Measurements from ENCODE around the gene CGB7.
"Not testable (repeated sequence)": the region's sequence is repeated elsewhere in the genome, so short reads cannot be mapped to it uniquely, and the experiment has no call there.

Gene CGB7

DNA sequence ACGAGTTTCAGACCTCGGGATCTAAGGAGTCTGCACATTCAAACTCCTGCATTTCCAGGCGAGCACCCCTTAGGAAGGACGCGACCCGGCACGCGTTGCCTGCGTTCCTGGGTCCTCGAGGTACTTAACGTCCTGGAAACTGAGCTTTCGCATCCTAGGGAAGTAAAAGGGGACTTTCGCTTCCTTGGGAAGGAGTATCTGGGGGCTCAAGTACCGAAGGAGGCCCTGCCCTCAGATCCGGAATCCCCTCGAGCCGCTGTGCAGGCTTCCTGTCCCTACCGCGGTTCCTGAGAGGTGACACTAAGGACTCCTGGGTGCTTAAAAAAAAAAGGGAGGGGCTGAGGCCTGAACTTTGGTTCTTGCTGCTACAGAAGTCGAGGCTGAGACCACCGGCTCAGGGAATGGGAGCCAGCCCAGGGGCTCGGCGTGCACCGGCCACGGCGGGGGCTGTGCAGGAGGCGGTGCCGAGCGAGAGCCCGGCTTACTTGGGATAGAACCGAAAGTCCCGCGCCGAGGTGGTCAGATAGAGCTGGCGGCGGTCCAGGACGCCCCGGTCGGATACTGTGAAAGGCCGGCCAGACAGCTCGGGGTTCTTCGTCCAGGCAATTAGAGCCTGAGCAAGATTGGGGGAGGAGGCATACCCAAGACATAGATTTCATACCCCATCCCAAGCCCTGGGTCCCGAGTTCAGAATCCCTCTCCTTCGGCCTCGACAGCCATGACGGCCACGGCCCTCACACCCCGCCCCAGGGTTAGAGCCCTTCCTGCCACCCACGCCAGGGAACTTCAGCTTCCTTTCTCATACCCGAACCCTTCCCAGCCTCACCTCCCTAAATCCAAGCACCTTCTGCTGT, 38.9 kb downstream of the CGB7 start:
- H3K9ac ChIP-seq (ENCODE audit: low read depth, low read length); H3K27ac ChIP-seq (ENCODE audit: low read depth, low read length); H3K9me3 ChIP-seq (ENCODE audit: insufficient read depth, low read depth, low read length): not testable (repeated sequence)
- H3K27me3 ChIP-seq (ENCODE audit: insufficient read depth, low read length) = peaks cover 27% of the 10 kb centered on the region
- peak overlapping the region; percentile 51 for H3K4me3 ChIP-seq (ENCODE audit: low read length)
- H3K36me3 ChIP-seq (ENCODE audit: insufficient read depth, low read length) = peaks cover 27% of the 10 kb centered on the region
- WGBS = 48% methylated on average over 48 of the region's 50 CpGs
- peaks cover 10% of the 10 kb centered on the region; the same call in 1 of the 2 replicates for H3K4me1 ChIP-seq (ENCODE audit: insufficient read depth, low read length)

DNA sequence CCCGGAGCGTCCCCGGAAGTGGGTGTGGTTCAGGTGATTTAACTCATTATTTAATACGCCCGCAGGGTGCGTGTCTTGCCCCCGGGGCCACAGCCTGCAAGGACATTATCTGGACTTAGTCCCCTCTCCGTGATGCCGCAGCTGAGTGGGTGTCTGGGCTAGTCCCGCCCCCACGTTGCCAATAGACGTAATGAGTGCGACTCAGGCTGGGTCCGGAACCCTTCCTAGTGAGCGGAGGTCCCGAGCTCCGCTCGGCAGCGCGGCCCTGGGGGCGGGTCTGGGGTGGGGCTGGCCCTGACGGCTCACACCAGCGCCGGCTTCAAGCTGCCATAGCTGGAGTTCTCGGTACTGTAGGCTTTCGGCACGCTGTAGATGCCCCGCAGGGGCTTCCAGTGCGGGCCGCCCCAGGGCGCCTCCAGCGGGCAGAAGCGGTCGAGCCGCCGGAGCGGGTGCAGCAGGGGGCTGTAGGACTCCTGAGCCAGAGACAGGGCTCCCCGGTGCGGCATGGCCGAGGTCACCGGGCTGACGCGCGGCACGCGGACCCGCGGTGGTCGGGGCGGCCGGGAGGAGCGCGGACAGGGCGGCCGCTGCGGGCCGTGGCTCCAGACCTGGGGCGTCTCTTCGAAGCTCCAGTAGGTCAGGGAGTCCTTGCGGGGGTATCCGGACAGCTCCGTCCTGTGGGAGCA, 39.7 kb downstream of the CGB7 start:
- 0 out of 2 replicates have a peak overlapping the region, but pooled peaks have one; percentile 17 for H3K9ac ChIP-seq (ENCODE audit: low read depth, low read length)
- peaks cover 31% of the 10 kb centered on the region for H3K36me3 ChIP-seq (ENCODE audit: insufficient read depth, low read length)
- peaks cover 27% of the 10 kb centered on the region for H3K27me3 ChIP-seq (ENCODE audit: insufficient read depth, low read length)
- H3K27ac ChIP-seq (ENCODE audit: low read depth, low read length) = no peak overlapping the region
- H3K9me3 ChIP-seq (ENCODE audit: insufficient read depth, low read depth, low read length) = no peaks in the 10 kb centered on the region
- peaks cover 10% of the 10 kb centered on the region; the same call in 1 of the 2 replicates for H3K4me1 ChIP-seq (ENCODE audit: insufficient read depth, low read length)
- H3K4me3 ChIP-seq (ENCODE audit: low read length) = peak overlapping the region; percentile 51
- WGBS = 2% methylated on average over 59 of the region's 62 CpGs

DNA sequence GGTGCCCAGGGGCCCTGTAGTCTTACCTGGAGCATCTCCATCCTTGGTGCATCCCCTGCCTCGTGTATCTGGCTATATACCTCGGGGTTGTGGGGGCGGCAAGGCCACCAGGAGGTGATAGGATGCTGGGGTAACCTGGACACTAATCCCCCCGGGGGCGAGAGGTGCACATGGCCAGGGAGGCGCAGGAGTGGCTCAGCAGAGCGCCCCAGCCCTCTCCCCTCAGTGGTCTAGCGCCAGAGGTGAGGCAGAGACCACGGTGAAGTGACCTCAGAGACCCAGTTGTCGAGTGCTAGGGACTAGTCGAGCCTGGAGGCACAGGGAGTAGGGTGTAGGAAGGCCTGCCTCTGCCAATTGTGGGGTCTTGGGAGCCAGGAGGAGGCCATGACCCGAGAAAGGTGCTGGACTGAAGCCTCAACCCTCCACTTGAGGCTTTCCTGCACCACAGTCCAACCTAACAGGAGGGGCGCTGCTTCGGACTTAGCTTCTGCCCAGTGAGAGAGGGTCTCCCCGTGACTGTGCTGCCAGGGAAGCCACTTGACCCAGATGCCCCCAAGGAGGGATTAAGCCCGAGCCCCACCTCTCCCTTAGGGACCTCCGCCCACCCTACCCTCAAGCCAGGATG, 40.4 kb downstream of the CGB7 start, which contains the start of gene LHB:
TSS of gene LHB (minus strand) at position 51 of the 625 bp plus-strand sequence. CDS start at position 41, 10 bp downstream.
- Histone ChIP-seq H3K9me3 (ENCODE audit: insufficient read depth, low read depth, low read length) (no peaks in the 10 kb centered on the region), H3K36me3 (ENCODE audit: insufficient read depth, low read length) (peaks cover 36% of the 10 kb centered on the region), H3K9ac (ENCODE audit: low read depth, low read length) (0 out of 2 replicates have a peak within 1 kb of the TSS, but pooled peaks have one; percentile 17), H3K27me3 (ENCODE audit: insufficient read depth, low read length) (peaks cover 27% of the 10 kb centered on the region), H3K27ac (ENCODE audit: low read depth, low read length) (no peak within 1 kb of the TSS), H3K4me1 (ENCODE audit: insufficient read depth, low read length) (peaks cover 10% of the 10 kb centered on the region; the same call in 1 of the 2 replicates), H3K4me3 (ENCODE audit: low read length) (peak within 1 kb of the TSS; percentile 51)
- WGBS = 75% methylated on average over 16 of the region's 17 CpGs

DNA sequence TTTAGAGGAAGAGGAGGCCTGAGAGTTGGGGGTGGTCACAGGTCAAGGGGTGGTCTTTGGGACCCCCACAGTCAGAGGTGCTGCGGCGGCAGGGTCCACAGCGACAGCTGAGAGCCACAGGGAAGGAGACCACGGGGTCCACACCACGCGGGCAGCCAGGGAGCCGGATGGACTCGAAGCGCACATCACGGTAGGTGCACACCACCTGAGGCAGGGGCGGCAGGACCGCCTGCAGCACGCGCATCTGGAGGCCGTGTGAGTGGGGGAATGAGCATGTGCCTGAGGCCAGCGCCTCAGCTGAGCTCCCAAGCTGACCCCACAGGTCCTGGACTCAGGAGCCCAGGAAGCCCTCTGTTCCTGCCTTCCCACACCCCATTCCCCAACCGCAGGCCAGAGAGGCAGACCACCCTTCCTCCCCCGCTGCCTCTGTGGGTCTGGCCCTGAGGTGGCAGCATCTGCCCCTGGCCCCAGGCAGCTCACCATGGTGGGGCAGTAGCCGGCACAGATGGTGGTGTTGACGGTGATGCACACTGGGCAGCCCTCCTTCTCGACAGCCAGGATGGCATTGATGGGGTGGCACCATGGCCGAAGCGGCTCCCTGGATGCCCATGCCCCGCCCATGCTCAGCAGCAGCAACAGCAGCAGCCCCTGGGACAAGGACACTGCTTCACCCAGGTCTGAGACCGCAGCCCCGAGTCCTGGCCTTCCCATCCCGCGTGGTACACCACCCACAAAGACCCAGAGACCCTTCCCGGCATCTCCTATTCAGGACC, 41.3 kb downstream of the CGB7 start:
- Histone ChIP-seq H3K9me3 (ENCODE audit: insufficient read depth, low read depth, low read length) (no peaks in the 10 kb centered on the region), H3K27ac (ENCODE audit: low read depth, low read length) (no peak overlapping the region), H3K36me3 (ENCODE audit: insufficient read depth, low read length) (peaks cover 45% of the 10 kb centered on the region), H3K4me1 (ENCODE audit: insufficient read depth, low read length) (peaks cover 10% of the 10 kb centered on the region; the same call in 1 of the 2 replicates), H3K4me3 (ENCODE audit: low read length) (no peak overlapping the region), H3K27me3 (ENCODE audit: insufficient read depth, low read length) (peaks cover 27% of the 10 kb centered on the region), H3K9ac (ENCODE audit: low read depth, low read length) (no peak overlapping the region)
- 94% methylated on average over 24 of the region's 29 CpGs for WGBS

DNA sequence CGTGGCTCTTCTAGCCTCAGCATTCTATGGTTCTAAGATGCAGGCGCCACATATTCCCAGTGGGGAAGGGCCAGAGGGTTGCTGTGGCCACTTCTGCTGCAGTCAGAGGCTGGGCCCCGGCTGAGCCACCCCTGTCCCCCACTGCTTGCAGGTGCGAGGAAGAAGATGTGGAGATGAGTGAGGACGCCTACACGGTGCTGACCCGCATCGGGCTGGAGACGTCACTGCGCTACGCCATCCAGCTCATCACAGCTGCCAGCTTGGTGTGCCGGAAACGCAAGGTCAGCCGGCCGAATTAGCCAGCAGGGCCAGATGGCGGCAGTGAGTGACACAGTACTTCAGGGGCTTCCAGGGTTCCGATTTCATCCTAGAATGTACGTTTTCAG, 42.7 kb downstream of the CGB7 start:
- 93% methylated on average over 18 of the region's 18 CpGs for WGBS
- no peaks in the 10 kb centered on the region for H3K9me3 ChIP-seq (ENCODE audit: insufficient read depth, low read depth, low read length)
- peaks cover 57% of the 10 kb centered on the region for H3K36me3 ChIP-seq (ENCODE audit: insufficient read depth, low read length)
- no peak overlapping the region for H3K27ac ChIP-seq (ENCODE audit: low read depth, low read length)
- H3K4me3 ChIP-seq (ENCODE audit: low read length) = no peak overlapping the region
- H3K27me3 ChIP-seq (ENCODE audit: insufficient read depth, low read length) = peaks cover 20% of the 10 kb centered on the region
- H3K9ac ChIP-seq (ENCODE audit: low read depth, low read length) = no peak overlapping the region
- peaks cover 5% of the 10 kb centered on the region; the same call in 1 of the 2 replicates for H3K4me1 ChIP-seq (ENCODE audit: insufficient read depth, low read length)

DNA sequence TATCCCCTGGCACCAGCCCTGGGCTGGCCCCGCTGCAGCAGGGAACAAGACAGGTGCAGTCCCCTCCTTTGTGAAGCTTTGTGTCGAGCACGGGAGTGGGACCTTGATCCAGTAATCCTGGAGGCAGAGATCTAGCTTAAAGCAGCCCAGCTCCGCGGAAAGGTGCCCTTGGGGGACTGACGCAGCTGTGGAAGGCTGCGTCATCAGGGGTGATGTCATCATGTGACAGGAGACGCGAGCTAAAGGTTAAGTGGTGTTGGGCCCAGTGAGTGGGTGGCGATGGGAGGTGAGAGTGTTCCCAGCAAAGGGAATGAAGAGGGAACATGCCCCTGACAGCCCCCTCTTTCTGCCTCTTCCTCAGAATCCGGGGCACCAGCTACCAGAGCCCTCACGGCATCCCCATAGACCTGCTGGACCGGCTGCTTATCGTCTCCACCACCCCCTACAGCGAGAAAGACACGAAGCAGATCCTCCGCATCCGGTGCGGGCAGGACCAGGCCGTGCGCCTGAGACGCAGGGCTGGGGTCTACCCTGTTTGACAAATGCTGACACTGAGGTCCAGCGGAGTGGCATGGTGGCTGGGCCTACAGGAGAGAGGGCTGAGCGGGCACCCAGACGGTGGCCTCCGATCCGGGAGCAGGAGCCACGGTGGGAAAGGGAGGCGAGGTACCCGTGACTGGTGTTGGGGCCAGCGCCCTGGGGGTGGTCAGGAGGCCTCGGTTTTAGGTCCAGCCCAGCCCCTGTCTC, 43.3 kb downstream of the CGB7 start:
- no peak overlapping the region for H3K27ac ChIP-seq (ENCODE audit: low read depth, low read length)
- peaks cover 62% of the 10 kb centered on the region for H3K36me3 ChIP-seq (ENCODE audit: insufficient read depth, low read length)
- peaks cover 5% of the 10 kb centered on the region; the same call in 1 of the 2 replicates for H3K4me1 ChIP-seq (ENCODE audit: insufficient read depth, low read length)
- H3K4me3 ChIP-seq (ENCODE audit: low read length) = no peak overlapping the region
- no peak overlapping the region for H3K9ac ChIP-seq (ENCODE audit: low read depth, low read length)
- H3K27me3 ChIP-seq (ENCODE audit: insufficient read depth, low read length) = peaks cover 19% of the 10 kb centered on the region
- 94% methylated on average over 32 of the region's 32 CpGs for WGBS
- H3K9me3 ChIP-seq (ENCODE audit: insufficient read depth, low read depth, low read length) = no peaks in the 10 kb centered on the region

DNA sequence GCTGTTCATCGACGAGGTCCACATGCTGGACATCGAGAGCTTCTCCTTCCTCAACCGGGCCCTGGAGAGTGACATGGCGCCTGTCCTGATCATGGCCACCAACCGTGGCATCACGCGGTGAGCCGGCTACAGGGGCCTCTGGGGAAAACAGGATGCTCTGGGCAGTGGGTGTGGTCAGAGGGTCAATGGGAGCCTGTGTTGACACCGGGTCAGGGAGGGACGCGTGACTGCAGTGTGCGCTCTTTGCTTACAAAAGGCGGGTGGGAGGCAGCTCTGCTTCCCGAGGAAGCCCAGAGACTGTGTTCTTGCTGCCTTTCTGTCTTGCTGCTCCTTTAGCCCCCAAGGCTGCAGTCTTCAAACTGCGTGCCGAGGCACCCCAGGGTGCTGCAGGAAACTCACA, 46.4 kb downstream of the CGB7 start:
- 90% methylated on average over 17 of the region's 17 CpGs for WGBS
- no peaks in the 10 kb centered on the region for H3K9me3 ChIP-seq (ENCODE audit: insufficient read depth, low read depth, low read length)
- H3K27me3 ChIP-seq (ENCODE audit: insufficient read depth, low read length) = no peaks in the 10 kb centered on the region
- no peak overlapping the region for H3K4me3 ChIP-seq (ENCODE audit: low read length)
- H3K27ac ChIP-seq (ENCODE audit: low read depth, low read length) = no peak overlapping the region
- H3K4me1 ChIP-seq (ENCODE audit: insufficient read depth, low read length) = no peaks in the 10 kb centered on the region
- H3K9ac ChIP-seq (ENCODE audit: low read depth, low read length) = no peak overlapping the region
- H3K36me3 ChIP-seq (ENCODE audit: insufficient read depth, low read length) = peaks cover 74% of the 10 kb centered on the region

DNA sequence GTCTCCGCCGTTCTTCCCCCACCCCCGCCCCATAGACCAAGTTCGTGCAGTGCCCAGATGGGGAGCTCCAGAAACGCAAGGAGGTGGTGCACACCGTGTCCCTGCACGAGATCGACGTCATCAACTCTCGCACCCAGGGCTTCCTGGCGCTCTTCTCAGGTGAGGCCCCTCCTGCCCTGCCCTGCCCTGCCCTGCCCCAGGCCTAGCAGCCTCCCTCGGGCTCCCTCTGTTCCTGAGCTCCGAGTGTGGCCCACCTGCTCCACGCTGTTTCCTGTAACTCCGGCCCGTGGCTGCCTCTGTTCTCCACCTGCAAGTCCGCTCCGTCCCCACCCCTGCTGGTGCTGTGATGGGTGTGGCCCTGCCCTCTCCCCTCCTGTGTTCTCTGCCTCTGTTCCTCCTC, 47.1 kb downstream of the CGB7 start:
- H3K36me3 ChIP-seq (ENCODE audit: insufficient read depth, low read length) = peaks cover 75% of the 10 kb centered on the region
- no peak overlapping the region for H3K9ac ChIP-seq (ENCODE audit: low read depth, low read length)
- no peaks in the 10 kb centered on the region for H3K9me3 ChIP-seq (ENCODE audit: insufficient read depth, low read depth, low read length)
- WGBS = 92% methylated on average over 18 of the region's 18 CpGs
- no peaks in the 10 kb centered on the region for H3K27me3 ChIP-seq (ENCODE audit: insufficient read depth, low read length)
- no peak overlapping the region for H3K4me3 ChIP-seq (ENCODE audit: low read length)
- no peak overlapping the region for H3K27ac ChIP-seq (ENCODE audit: low read depth, low read length)
- no peaks in the 10 kb centered on the region for H3K4me1 ChIP-seq (ENCODE audit: insufficient read depth, low read length)

DNA sequence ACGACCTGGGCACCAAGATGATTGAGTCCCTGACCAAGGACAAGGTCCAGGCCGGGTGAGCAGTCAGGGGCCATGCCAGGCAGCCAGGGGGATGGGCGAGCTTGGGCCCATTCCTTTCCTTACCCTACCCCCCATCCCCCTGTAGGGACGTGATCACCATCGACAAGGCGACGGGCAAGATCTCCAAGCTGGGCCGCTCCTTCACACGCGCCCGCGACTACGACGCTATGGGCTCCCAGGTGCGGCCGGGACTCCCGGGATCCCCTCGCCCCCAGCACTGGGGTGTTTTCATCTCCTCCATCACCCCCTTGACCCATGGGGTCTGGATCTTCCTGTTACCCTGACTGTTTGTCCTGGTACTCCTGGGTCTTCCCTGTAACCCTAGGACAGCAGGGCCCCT, 47.7 kb downstream of the CGB7 start:
- Histone ChIP-seq H3K4me1 (ENCODE audit: insufficient read depth, low read length) (no peaks in the 10 kb centered on the region), H3K9ac (ENCODE audit: low read depth, low read length) (no peak overlapping the region), H3K36me3 (ENCODE audit: insufficient read depth, low read length) (peaks cover 75% of the 10 kb centered on the region), H3K27ac (ENCODE audit: low read depth, low read length) (no peak overlapping the region), H3K27me3 (ENCODE audit: insufficient read depth, low read length) (no peaks in the 10 kb centered on the region), H3K4me3 (ENCODE audit: low read length) (no peak overlapping the region), H3K9me3 (ENCODE audit: insufficient read depth, low read depth, low read length) (no peaks in the 10 kb centered on the region)
- 95% methylated on average over 18 of the region's 18 CpGs for WGBS

DNA sequence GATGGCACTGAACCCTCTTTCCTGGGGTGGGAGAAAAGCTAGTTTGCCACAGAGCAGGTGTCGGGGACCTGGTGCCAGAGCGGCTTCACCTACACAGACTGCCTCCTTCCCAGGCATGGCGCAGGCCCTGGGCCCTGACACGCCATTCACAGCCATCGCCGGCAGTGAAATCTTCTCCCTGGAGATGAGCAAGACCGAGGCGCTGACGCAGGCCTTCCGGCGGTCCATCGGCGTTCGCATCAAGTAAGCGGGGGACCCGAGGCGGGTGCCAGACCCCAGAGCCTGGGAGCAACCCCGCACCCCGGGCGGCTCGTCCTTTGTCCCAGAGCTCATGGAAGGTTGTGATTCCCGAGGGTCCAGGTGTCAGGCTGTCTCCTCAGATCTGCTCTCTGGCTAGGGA, 50.6 kb downstream of the CGB7 start:
- Histone ChIP-seq H3K4me1 (ENCODE audit: insufficient read depth, low read length) (no peaks in the 10 kb centered on the region), H3K9ac (ENCODE audit: low read depth, low read length) (no peak overlapping the region), H3K27ac (ENCODE audit: low read depth, low read length) (no peak overlapping the region), H3K36me3 (ENCODE audit: insufficient read depth, low read length) (peaks cover 80% of the 10 kb centered on the region), H3K9me3 (ENCODE audit: insufficient read depth, low read depth, low read length) (no peaks in the 10 kb centered on the region), H3K4me3 (ENCODE audit: low read length) (no peak overlapping the region), H3K27me3 (ENCODE audit: insufficient read depth, low read length) (no peaks in the 10 kb centered on the region)
- WGBS = 97% methylated on average over 22 of the region's 22 CpGs
